Esophagus muscularis mucosa (tissue), 4 donors: ENCODE data around the gene FPR1. TPM values are rescaled to one million over a fixed set of nuclear protein-coding genes. Genes with fewer than 3 reads are reported as not detected.

Experiments
- DNase-seq: peaks from one replicate; pipeline ENCODE4 v3.0.0-alpha.2; 2017; ENCODE audit errors: extremely low spot score
- H3K27ac ChIP-seq, 4 donors: fragments of 200-600 bp; sonication (generic); replicated peaks in 1 of 4; 1 replicate in 3 of 4; 2 replicates in 1 of 4; pipeline ENCODE4 v1.5.1; 2016 to 2019; ENCODE audit warnings: mild to moderate bottlenecking in 1 of 4
- H3K27me3 ChIP-seq, 4 donors: fragments of 200-600 bp; sonication (generic); one replicate each; pipeline versions ENCODE4 v1.5.1 to v1.6.0; 2016 to 2019
- H3K36me3 ChIP-seq, 4 donors: fragments of 200-600 bp; sonication (generic); one replicate each; pipeline ENCODE4 v1.5.1; 2016 to 2019
- H3K4me1 ChIP-seq, 4 donors: fragments of 200-600 bp; sonication (generic); one replicate each; pipeline ENCODE4 v1.5.1; 2016 to 2019
- H3K4me3 ChIP-seq, 4 donors: fragments of 200-600 bp; sonication (generic); 1 replicate in 2 of 4; 2 replicates in 2 of 4; pipeline ENCODE4 v1.5.1; 2016 to 2019; ENCODE audit warnings: mild to moderate bottlenecking in 4 of 4, moderate library complexity in 1 of 4
- H3K9me3 ChIP-seq, 4 donors: fragments of 200-600 bp; sonication (generic); 1 replicate in 3 of 4; 2 replicates in 1 of 4; pipeline ENCODE4 v1.5.1; 2016 to 2019
- EP300 ChIP-seq: sonication (generic); formaldehyde crosslinking; IDR thresholded peaks from one replicate; pipeline ENCODE4 v1.6.1; 2017; ENCODE audit warnings: antibody characterized with exemption
- POLR2A ChIP-seq: fragments of 450-650 bp; IDR thresholded peaks from one replicate; pipeline ENCODE4 v1.6.1; 2017; ENCODE audit warnings: antibody characterized with exemption, moderate library complexity, mild to moderate bottlenecking, low read depth
- POLR2AphosphoS5 ChIP-seq, 2 donors: sonication (generic); formaldehyde crosslinking; IDR thresholded peaks; one replicate each; pipeline ENCODE4 v1.6.1; 2017; ENCODE audit warnings: antibody characterized with exemption in 2 of 2
- WGBS: methylation state at CpG from one replicate; pipeline ENCODE4 v1.1.5; 2018; 5-methylcytosine and 5-hydroxymethylcytosine counted together
- intact Hi-C: fragments of 100-400 bp; cut with DNase I; formaldehyde crosslinking; loops from one replicate; pipeline ENCODE4 v1.15.1; 2023
- total RNA-seq, 4 donors: library from RNA; depleted of rRNA; stranded (reverse); fragments of >200 nt; gene quantifications; one replicate each; pipeline versions ENCODE4 v1.1.0 to v1.2.1, GENCODE V29; 2016
- TF ChIP-seq, protein P1 (sequence below), 3 experiments: fragments of 200-600 bp in 2 of 3; fragments of 450-650 bp in 1 of 3; sonication (generic) in 2 of 3; IDR thresholded peaks; one replicate each; pipeline ENCODE4 v1.5.1; 2017 to 2019; ENCODE audit warnings: antibody characterized with exemption in 3 of 3, mild to moderate bottlenecking in 2 of 3, moderate library complexity in 1 of 3

FPR1 gene
- total RNA-seq, 4 donors from 2014 or later: 3.7 to 38.9 (median 7.7) TPM

DNA sequence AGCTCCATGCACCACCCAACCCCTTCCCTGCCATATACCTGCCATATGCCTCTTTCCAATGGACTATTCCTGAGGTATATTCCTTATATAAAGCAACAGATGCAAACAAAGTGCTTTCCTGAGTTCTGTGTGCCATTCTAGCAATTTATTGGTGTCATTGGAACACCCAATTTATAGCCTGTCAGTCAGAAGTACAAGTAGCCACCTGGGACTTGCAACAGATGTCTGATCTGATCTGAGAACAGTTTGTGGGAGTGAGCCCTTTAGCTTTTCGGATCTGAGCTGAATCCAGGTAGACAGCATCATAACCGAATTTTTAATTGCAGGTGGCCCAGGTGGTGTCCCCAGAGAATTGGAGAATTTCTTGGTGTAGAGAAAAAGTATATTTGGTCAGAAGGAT lies 42.3 kb upstream of the FPR1 start:
- Histone ChIP-seq H3K4me3 (no peak overlapping the region), H3K4me1 (peaks cover 4 to 6% (median 4%) of the 10 kb centered on the region in 4 donors), H3K27ac (no peak overlapping the region), H3K36me3 (no peaks in the 10 kb centered on the region), H3K9me3 (no peaks in the 10 kb centered on the region), H3K27me3 (peaks cover 0 to 20% (median 0%) of the 10 kb centered on the region in 4 donors)
- DNase-seq: no peak
- no peak for TF ChIP-seq EP300
- no peak for TF ChIP-seq POLR2A
- no peak for TF ChIP-seq POLR2AphosphoS5 (IDR thresholded peaks at IDR 0.05)
- TF ChIP-seq, protein P1, sequence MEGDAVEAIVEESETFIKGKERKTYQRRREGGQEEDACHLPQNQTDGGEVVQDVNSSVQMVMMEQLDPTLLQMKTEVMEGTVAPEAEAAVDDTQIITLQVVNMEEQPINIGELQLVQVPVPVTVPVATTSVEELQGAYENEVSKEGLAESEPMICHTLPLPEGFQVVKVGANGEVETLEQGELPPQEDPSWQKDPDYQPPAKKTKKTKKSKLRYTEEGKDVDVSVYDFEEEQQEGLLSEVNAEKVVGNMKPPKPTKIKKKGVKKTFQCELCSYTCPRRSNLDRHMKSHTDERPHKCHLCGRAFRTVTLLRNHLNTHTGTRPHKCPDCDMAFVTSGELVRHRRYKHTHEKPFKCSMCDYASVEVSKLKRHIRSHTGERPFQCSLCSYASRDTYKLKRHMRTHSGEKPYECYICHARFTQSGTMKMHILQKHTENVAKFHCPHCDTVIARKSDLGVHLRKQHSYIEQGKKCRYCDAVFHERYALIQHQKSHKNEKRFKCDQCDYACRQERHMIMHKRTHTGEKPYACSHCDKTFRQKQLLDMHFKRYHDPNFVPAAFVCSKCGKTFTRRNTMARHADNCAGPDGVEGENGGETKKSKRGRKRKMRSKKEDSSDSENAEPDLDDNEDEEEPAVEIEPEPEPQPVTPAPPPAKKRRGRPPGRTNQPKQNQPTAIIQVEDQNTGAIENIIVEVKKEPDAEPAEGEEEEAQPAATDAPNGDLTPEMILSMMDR (IDR thresholded peaks at IDR 0.05): no peak
- 75% methylated on average over 2 of the region's 2 CpGs for WGBS
- intact Hi-C loops: no loop called here

DNA sequence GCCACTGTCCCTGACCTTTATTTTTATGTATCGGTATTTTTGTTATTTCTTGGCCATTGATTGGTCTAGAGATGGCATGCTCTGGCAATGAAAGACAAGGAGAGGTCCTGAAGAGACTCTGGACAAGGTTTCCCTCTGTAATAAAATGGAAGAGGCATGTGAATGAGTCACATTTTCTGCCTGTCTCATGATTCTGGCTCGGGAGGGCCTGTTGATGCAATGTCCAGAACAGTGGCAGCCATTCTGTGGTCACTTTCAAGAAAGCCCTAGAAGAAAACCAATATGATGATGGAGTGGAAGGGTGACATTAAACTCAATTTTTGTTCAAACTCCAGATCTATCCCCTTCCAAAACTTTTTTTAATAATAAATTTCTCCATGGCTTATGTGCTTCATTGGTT lies 41.3 kb upstream of the FPR1 start:
- DNase-seq: no peak
- Histone ChIP-seq H3K4me1 (no peaks in the 10 kb centered on the region), H3K4me3 (no peak overlapping the region), H3K27me3 (peaks cover 0 to 20% (median 0%) of the 10 kb centered on the region in 4 donors), H3K9me3 (no peaks in the 10 kb centered on the region), H3K27ac (no peak overlapping the region), H3K36me3 (no peaks in the 10 kb centered on the region)
- intact Hi-C loops: no loop called here
- TF ChIP-seq EP300 (no peak), POLR2AphosphoS5 (IDR thresholded peaks at IDR 0.05) (no peak), POLR2A (no peak)
- TF ChIP-seq, protein P1 (IDR thresholded peaks at IDR 0.05): no peak
- WGBS: 57% methylated on average over 2 of the region's 2 CpGs

DNA sequence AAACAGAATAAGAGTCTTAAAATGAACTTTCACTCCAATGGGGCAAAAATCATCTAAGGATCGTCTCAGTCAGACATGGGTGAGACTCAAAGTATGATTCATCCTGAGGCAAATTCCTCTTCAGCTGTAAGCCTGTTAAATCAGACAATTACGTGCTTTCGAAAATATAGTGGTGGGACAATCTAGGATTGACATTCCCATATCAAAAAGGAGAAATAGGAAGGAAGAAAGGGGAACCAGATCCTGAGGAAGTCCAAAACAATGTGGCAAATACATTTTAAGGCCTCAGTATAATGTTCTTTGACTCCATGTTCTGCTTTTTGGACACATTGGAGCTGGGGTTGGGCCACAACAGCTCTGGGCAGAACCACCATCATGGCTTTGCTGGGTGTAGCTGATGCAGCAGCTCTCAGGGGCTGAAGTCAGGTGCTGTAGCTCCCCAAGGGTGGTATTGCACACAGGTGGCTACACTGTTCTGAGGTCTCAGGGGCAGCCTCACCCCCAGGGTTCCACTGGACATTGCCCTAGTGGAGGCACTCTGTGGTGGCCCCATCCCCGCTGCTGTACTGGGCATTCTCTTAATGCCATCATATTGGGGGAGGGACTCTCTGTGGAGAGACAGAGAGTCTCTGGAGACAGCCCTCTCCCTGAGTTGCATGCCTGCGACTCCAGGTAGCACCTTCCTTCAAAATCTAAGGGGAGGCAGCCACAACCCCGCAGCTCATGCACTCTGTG lies 37.5 kb upstream of the FPR1 start:
- H3K36me3 ChIP-seq: no peaks in the 10 kb centered on the region
- TF ChIP-seq, protein P1 (IDR thresholded peaks at IDR 0.05): no peak
- TF ChIP-seq EP300: no peak
- no peak for TF ChIP-seq POLR2A
- TF ChIP-seq POLR2AphosphoS5 (IDR thresholded peaks at IDR 0.05): no peak
- H3K4me3 ChIP-seq: no peak overlapping the region
- intact Hi-C loops: no loop called here
- peaks cover 0 to 21% (median 0%) of the 10 kb centered on the region in 4 donors for H3K27me3 ChIP-seq
- peak overlapping the region in 1 of 4 donors; percentile 16 for H3K27ac ChIP-seq
- WGBS: 80% methylated on average over 6 of the region's 6 CpGs
- DNase-seq: no peak
- peaks cover 0 to 4% (median 0%) of the 10 kb centered on the region in 4 donors for H3K4me1 ChIP-seq
- no peaks in the 10 kb centered on the region for H3K9me3 ChIP-seq

DNA sequence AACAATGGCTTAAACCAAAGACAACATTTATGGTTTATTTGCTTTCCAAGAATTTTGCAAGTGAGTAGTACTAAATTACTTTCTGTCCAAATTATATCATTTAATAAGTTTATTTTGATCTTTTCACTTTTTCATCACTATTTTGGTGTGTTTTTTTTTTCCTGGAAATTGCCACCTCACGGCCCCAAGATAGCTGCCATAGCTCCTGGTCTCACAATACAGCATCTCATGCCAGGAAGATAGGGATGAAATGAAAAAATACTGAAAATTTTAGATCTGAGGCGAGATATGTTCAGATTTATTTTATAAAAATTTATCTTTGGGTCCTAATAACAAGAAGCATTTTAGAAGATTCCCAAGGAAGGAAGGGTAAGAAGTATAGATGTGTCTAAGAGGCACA lies 36.4 kb upstream of the FPR1 start:
- H3K4me1 ChIP-seq: peaks cover 0 to 4% (median 0%) of the 10 kb centered on the region in 4 donors
- no peak for TF ChIP-seq POLR2A
- TF ChIP-seq, protein P1 (IDR thresholded peaks at IDR 0.05): no peak
- TF ChIP-seq EP300: no peak
- no peak for TF ChIP-seq POLR2AphosphoS5 (IDR thresholded peaks at IDR 0.05)
- no peak for DNase-seq
- WGBS: 72% methylated on average over 2 of the region's 2 CpGs
- no peak overlapping the region for H3K27ac ChIP-seq
- no peaks in the 10 kb centered on the region for H3K9me3 ChIP-seq
- intact Hi-C loops: no loop called here
- peaks cover 0 to 25% (median 0%) of the 10 kb centered on the region in 4 donors for H3K27me3 ChIP-seq
- no peak overlapping the region for H3K4me3 ChIP-seq
- no peaks in the 10 kb centered on the region for H3K36me3 ChIP-seq
